Measurements from ENCODE around the gene MAPKAPK3. TPM values are rescaled to one million over a fixed set of nuclear protein-coding genes. Genes with fewer than 3 reads are reported as not detected.
"Not testable (repeated sequence)": the region's sequence is repeated elsewhere in the genome, so short reads cannot be mapped to it uniquely, and the experiment has no call there.

The MAPKAPK3 gene
- total RNA-seq, 1 experiment from 2014 or later = 40.1 TPM

DNA sequence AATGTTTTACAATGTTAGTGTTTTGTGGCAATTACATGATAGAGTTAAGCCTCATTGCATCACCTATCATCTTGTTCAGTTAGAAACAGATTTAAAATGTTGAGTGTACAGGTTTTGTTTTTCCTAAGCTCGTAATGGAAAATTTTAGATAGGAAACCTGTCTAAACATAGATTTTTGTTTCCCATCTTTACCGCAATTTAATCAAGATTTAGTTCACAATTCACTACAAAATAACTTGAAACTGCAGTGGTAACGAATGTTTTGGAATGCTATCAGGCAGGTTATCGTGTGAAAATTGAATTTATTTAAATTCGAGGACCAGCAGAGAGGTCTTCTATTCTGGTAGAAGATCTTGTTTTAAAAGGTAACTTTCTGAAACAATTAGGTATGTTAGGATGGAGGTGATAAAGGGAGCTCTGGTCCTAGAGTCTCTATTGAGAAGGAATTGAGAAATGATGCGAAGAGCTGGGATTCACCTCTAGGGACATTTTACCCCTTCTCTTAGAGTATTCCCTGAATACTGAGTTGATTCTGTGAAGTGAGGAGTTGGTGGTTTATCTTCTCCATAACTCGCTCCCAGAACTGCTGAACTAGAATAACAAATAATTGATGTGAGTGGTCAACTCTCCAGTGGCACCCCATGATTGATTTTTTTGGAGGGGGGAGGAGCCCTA, 59.2 kb downstream of the MAPKAPK3 start:
- peaks cover 9% of the 10 kb centered on the region for H3K27me3 ChIP-seq (replicated peaks; ENCODE audit: control insufficient read depth, insufficient read depth, low read length)
- Mint-ChIP-seq H3K4me1 (ENCODE audit: low read depth, unreplicated experiment) (peaks cover 6% of the 10 kb centered on the region), H3K4me3 (ENCODE audit: unreplicated experiment) (peak overlapping the region; percentile 48), H3K27ac (ENCODE audit: unreplicated experiment) (no peak overlapping the region), H3K27me3 (ENCODE audit: insufficient read depth, unreplicated experiment) (peaks cover 34% of the 10 kb centered on the region), H3K9me3 (ENCODE audit: unreplicated experiment) (no peaks in the 10 kb centered on the region), H3K36me3 (ENCODE audit: insufficient read depth, unreplicated experiment) (no peaks in the 10 kb centered on the region)
- BruUV-seq (replicated peaks) = no TSS peak
- CTCF ChIA-PET = interaction anchor here (0.9 kb wide), 1 partner anchor 60 kb away, joined by 5 read pairs; no protein-coding TSS in a partner anchor
- no peaks in the 10 kb centered on the region for H3K4me1 ChIP-seq
- POLR2A ChIA-PET = interaction anchor here (0.5 to 0.6 kb wide), 2 partner anchors 38 to 824 kb away, joined by 4 to 5 read pairs; partner anchors contain the start of gene DCAF1
- TF ChIP-seq, protein P1, sequence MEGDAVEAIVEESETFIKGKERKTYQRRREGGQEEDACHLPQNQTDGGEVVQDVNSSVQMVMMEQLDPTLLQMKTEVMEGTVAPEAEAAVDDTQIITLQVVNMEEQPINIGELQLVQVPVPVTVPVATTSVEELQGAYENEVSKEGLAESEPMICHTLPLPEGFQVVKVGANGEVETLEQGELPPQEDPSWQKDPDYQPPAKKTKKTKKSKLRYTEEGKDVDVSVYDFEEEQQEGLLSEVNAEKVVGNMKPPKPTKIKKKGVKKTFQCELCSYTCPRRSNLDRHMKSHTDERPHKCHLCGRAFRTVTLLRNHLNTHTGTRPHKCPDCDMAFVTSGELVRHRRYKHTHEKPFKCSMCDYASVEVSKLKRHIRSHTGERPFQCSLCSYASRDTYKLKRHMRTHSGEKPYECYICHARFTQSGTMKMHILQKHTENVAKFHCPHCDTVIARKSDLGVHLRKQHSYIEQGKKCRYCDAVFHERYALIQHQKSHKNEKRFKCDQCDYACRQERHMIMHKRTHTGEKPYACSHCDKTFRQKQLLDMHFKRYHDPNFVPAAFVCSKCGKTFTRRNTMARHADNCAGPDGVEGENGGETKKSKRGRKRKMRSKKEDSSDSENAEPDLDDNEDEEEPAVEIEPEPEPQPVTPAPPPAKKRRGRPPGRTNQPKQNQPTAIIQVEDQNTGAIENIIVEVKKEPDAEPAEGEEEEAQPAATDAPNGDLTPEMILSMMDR (IDR thresholded peaks at IDR 0.05; ENCODE audit: insufficient read depth in 1 of 2, low read depth in 1 of 2, low read length in 1 of 2, severe bottlenecking in 1 of 2, unreplicated experiment in 1 of 2) = no peak
- intact Hi-C loops (cut with micrococcal nuclease; ENCODE audit: unreplicated experiment) = no loop called here
- no peak for DNase-seq
- no peak overlapping the region for H3K4me3 ChIP-seq (ENCODE audit: low read depth, low read length)
- H3K36me3 ChIP-seq (ENCODE audit: control insufficient read depth, insufficient read depth, low read length) = no peaks in the 10 kb centered on the region
- H3K9me3 ChIP-seq = no peaks in the 10 kb centered on the region

DNA sequence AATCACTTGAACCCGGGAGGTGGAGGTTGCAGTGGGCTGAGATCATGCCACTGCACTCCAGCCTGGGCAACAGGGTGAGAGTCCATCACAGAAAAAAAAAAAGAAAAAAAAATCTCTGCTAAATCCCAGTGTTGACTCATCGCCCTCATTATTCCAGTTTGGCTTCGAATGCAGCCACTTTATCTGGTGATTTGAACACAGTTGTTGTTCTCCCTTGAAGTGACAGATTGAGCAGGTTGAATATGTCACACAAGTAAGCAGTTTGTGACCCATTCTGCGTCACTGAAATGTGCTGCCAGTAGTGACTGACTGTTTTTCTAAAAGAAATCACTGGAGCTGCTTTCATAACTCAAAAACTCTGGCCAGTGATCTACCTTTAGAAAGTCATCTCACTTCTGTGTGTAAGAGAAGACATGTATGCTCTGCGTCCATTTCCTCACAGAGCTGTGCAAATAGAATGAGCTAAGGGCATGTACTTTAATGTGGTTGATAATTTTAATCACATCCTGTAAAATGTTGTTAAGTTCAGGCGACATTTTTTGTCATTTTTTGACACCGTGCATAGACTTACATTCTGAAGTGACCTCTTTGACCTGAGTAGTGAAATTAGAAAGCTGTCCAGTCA, 70.3 kb downstream of the MAPKAPK3 start:
- DNase-seq = no peak
- Mint-ChIP-seq H3K27ac (ENCODE audit: unreplicated experiment) (no peak overlapping the region), H3K4me3 (ENCODE audit: unreplicated experiment) (no peak overlapping the region), H3K4me1 (ENCODE audit: low read depth, unreplicated experiment) (no peaks in the 10 kb centered on the region), H3K9me3 (ENCODE audit: unreplicated experiment) (no peaks in the 10 kb centered on the region), H3K36me3 (ENCODE audit: insufficient read depth, unreplicated experiment) (no peaks in the 10 kb centered on the region), H3K27me3 (ENCODE audit: insufficient read depth, unreplicated experiment) (peaks cover 5% of the 10 kb centered on the region)
- intact Hi-C loops (cut with micrococcal nuclease; ENCODE audit: unreplicated experiment) = no loop called here
- ChIA-PET CTCF (no interaction called here), POLR2A (no interaction called here)
- H3K4me1 ChIP-seq = no peaks in the 10 kb centered on the region
- no TSS peak for BruUV-seq (replicated peaks)
- TF ChIP-seq, protein P1 (IDR thresholded peaks at IDR 0.05; ENCODE audit: insufficient read depth in 1 of 2, low read depth in 1 of 2, low read length in 1 of 2, severe bottlenecking in 1 of 2, unreplicated experiment in 1 of 2) = no peak
- H3K9me3 ChIP-seq = no peaks in the 10 kb centered on the region
- no peaks in the 10 kb centered on the region for H3K36me3 ChIP-seq (ENCODE audit: control insufficient read depth, insufficient read depth, low read length)
- no peak overlapping the region for H3K4me3 ChIP-seq (ENCODE audit: low read depth, low read length)
- H3K27me3 ChIP-seq (replicated peaks; ENCODE audit: control insufficient read depth, insufficient read depth, low read length) = no peaks in the 10 kb centered on the region

DNA sequence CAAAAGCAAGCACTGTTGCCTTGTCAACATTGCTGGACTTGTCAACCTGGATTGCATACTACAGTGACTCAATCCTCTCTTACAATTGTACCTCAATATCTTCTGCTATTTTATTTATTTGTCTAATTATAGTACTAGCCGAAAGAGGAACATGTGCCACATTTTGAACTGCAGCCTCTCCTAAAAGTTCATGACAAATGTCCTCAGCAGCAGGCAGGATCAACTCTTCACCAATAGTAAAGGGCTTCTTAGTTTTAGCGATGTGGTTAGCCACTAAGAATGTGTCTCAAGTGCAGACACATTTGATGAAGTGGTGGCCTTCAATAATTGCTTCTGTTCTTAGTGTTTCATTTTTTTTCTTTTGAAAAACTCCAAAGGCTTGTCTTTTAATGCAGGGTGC, 71.0 kb downstream of the MAPKAPK3 start:
- Histone ChIP-seq H3K36me3 (ENCODE audit: control insufficient read depth, insufficient read depth, low read length) (no peaks in the 10 kb centered on the region), H3K4me3 (ENCODE audit: low read depth, low read length) (no peak overlapping the region), H3K27me3 (replicated peaks; ENCODE audit: control insufficient read depth, insufficient read depth, low read length) (no peaks in the 10 kb centered on the region), H3K4me1 (no peaks in the 10 kb centered on the region), H3K9me3 (no peaks in the 10 kb centered on the region)
- CTCF ChIA-PET = no interaction called here
- no TSS peak for BruUV-seq (replicated peaks)
- POLR2A ChIA-PET = no interaction called here
- no peak overlapping the region for H3K27ac Mint-ChIP-seq (ENCODE audit: unreplicated experiment)
- no peaks in the 10 kb centered on the region for H3K9me3 Mint-ChIP-seq (ENCODE audit: unreplicated experiment)
- TF ChIP-seq, protein P1 (IDR thresholded peaks at IDR 0.05; ENCODE audit: insufficient read depth in 1 of 2, low read depth in 1 of 2, low read length in 1 of 2, severe bottlenecking in 1 of 2, unreplicated experiment in 1 of 2) = no peak
- H3K4me1 Mint-ChIP-seq (ENCODE audit: low read depth, unreplicated experiment) = no peaks in the 10 kb centered on the region
- peaks cover 3% of the 10 kb centered on the region for H3K27me3 Mint-ChIP-seq (ENCODE audit: insufficient read depth, unreplicated experiment)
- DNase-seq = no peak
- intact Hi-C loops (cut with micrococcal nuclease; ENCODE audit: unreplicated experiment) = no loop called here
- no peak overlapping the region for H3K4me3 Mint-ChIP-seq (ENCODE audit: unreplicated experiment)
- H3K36me3 Mint-ChIP-seq (ENCODE audit: insufficient read depth, unreplicated experiment) = no peaks in the 10 kb centered on the region

DNA sequence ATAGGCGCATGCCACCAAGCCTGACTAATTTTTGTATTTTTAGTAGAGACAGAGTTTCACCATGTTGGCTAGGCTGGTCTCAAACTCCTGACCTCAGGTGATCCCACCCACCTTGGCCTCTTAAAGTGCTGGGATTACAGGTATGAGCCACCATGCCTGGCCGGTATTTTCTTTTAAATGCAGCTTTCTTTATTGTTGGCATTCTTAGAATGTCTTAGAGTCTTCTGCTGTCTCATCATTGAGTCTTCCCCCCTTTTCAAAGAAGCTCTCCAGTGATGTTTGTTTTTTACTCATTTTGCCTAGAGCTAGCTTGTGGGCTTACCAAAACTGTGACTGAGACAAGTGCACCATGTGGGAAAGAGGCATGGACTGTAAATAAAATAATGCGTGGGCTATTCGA, 71.7 kb downstream of the MAPKAPK3 start:
- H3K36me3 ChIP-seq (ENCODE audit: control insufficient read depth, insufficient read depth, low read length); BruUV-seq (replicated peaks); H3K27me3 Mint-ChIP-seq (ENCODE audit: insufficient read depth, unreplicated experiment); POLR2A ChIA-PET; H3K27ac Mint-ChIP-seq (ENCODE audit: unreplicated experiment); H3K36me3 Mint-ChIP-seq (ENCODE audit: insufficient read depth, unreplicated experiment); H3K27me3 ChIP-seq (replicated peaks; ENCODE audit: control insufficient read depth, insufficient read depth, low read length); H3K4me3 Mint-ChIP-seq (ENCODE audit: unreplicated experiment); H3K9me3 ChIP-seq; H3K4me1 ChIP-seq; DNase-seq; intact Hi-C loops (cut with micrococcal nuclease; ENCODE audit: unreplicated experiment); H3K4me3 ChIP-seq (ENCODE audit: low read depth, low read length); H3K4me1 Mint-ChIP-seq (ENCODE audit: low read depth, unreplicated experiment); H3K9me3 Mint-ChIP-seq (ENCODE audit: unreplicated experiment): not testable (repeated sequence)
- CTCF ChIA-PET = interaction anchor here (0.5 kb wide), 1 partner anchor 19 kb away, joined by 3 read pairs; no protein-coding TSS in a partner anchor

All from Caco-2 (cell line).